Measurements from ENCODE around the gene MEOX2.

MEOX2 gene

DNA sequence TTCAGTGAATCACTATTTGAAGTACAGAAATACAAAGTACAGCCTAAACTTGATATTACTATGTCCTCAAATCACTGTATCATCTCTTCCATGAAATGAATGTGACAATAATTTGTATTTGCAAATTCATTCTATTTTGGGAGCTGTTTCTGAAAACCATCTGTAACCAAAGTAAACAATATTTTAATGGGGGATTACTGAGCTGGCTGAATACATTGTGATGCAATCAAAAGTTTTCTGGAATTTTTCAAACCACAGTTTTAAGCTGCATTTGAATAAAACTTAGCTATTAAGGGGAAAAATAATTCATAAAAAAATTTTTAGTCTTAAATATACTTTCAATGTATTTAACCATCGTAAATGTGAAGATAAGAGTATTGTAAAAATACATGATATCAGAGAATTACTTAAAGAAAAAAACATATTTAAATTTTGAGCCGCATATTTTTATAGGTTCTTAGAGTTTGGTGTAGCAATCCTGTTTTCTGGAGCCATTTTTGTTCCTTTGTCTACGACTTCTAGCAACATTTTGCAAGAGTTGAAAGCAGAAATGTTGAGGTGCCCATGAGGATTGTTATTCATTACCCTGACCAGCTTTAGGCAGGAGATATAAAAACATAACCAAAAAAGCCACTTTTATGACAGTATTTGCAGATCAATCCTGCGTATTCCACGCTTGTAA is 78.8 kb downstream of the MEOX2 start:
- no peak for DNase-seq

DNA sequence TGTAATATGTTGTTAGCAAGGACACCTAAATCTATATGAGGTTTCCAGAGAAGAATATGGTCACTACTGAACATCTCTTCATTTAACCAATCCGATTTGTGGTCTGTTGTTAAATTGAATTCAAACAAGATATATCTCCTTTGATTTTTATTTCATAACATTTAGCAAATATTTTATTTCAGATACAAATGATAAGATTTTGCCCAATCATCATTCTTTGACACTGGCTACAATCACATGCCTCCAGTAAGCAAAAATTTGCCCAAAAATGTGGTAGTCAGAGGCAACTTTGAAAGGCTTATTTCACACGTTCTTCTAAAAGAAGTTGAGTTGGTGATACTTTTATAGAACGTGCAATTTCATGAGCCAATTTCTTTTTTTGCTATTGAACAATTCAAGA is 79.9 kb downstream of the MEOX2 start:
- no peak for DNase-seq

DNA sequence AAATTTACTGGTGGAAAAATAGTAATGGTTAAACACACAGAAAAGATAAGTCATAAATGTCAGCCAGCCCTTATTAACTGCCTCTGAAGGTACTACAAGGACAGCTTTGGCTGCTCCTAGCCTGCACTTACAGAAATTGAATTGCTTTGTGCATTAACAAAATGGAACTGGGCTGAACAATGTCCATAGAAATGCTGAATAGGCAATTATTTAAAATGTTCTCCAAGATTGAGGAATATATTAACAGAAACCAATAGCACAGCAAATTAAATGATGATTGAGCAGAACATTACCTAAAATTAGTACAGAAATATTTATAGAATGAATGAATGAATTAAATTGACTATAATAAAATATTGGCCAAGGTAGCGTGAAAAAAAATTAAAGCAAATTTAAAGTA is 82.3 kb downstream of the MEOX2 start:
- DNase-seq, result no peak

DNA sequence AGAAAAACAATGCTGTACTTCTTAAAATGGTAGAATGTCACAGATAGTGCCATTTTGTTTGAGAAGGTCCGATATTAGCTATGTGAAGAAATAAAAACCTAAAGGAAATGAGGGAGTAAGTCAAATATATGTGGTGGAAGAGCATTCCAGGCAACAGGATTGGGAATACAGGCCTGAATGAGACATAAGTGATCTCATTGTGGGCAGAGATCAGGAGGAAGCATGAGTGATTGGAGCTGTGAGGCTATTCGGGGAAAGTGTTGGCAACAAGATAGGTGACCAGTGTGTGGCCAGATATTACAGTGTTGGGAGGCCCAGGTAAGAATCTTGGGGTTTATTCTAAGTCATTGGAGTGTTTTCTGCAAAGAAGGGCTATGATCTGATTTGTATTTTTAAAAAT is 83.4 kb downstream of the MEOX2 start:
- DNase-seq, result no peak

DNA sequence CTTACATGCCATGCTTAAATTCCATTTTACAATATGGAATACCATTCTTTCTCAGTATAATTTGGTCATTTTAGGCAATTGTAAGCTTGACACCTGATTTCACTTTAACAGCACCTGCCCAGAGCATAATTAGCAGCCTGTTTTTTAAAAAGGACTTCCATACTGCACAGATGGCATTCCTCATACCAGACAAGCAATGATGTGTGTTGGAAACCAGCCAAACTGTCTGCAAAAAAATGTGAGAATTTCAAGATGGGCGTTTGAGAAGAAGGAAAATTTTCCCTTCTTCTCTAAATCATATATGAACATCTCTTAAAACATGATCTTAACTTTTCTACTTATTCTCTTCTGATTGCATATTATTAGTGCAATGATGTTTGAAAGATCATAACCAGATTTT is 84.2 kb downstream of the MEOX2 start:
- no peak for DNase-seq

DNA sequence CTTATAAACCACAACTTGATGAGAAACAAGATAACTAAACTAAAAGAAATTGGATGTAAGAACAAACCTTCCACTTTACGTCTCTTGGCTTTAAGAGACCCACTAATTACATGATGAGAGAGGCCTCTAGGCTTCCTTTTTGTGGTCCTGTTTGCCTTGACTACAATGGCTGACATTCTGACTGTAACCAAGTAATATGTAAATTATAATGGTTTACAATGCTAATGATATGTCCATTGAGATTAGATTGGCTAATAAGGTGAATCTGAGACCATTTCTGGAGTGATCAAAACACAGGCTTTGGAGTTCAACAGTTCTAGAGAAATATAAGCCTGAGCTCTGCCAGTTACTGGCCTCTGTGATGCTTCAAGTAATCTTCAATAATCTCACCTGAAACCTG is 85.3 kb downstream of the MEOX2 start:
- DNase-seq, result no peak

DNA sequence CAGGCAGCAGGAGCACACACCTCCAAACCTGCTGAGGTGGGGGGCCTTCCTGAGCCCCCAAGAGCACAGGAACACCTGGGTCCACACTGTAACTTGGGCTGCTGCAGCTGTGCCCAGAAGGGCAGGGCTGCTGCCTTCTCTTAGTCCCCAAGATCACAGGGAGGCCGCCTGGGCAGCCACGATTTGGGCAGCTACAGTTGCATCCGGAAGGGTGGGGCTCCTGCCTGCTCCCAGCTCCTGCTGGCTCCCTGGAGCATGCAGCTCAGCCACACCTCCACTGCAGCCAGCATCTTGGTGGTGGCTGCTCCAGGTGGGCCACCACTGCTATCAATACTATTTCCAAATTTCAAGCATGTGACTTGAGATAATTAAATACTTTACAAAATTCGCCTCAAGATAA is 86.2 kb downstream of the MEOX2 start:
- no peak for DNase-seq

DNA sequence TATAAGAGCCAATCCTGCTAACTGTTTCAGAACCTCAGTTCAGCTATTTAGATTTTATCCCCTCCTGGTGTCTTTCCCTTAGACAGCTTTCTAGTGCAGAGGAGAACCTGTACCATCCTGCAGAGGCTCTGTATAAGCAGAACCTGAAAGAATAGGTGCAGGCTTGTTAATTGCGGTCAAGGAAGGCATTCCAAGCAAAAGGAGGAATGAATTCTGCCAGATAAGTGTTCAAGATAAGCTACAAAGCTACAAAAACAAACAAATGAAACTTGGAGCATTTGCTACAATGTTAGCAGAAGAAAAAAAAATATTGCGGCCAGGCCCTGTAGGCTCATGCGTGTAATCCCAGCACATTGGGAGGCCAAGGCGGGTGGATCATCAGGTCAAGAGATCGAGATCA is 92.0 kb downstream of the MEOX2 start:
- DNase-seq, result no peak

DNA sequence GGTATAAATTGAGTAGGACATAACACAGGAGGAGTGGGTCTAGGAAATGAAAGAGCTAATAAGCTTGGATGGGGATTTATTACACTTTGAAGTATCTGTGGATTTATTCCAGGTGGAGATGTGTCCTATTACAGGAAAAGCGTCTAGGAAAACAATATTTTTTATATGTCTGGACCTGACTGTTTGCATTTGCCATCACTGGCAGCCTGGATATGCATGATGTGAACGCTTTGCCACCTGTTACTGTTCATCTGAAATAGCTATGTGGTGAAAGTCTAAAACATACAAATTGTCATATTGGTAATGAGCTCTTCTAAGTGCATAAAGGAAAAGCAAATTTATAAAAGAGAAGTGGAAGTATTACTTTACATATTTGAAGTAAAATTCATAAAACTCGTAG is 93.1 kb downstream of the MEOX2 start:
- no peak for DNase-seq

DNA sequence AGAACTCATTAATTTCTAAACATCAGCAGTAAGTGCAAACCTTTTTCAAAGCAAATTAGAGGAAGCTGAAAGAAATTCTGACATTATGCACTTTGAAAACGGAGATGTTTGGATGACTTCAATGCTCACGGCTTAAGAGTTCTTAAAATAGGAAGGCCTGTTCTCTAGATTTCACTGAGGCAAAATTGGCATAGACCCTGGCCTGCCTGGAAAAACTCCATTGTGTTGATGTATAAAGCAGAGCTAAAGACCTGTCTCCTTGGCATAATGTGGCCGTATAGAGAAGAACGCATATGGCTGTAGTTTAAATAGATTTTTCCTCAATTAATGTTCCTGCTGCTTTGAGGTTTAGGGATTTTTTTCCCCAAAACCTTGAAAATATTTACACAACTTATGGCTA is 100.2 kb downstream of the MEOX2 start:
- DNase-seq, result no peak

DNA sequence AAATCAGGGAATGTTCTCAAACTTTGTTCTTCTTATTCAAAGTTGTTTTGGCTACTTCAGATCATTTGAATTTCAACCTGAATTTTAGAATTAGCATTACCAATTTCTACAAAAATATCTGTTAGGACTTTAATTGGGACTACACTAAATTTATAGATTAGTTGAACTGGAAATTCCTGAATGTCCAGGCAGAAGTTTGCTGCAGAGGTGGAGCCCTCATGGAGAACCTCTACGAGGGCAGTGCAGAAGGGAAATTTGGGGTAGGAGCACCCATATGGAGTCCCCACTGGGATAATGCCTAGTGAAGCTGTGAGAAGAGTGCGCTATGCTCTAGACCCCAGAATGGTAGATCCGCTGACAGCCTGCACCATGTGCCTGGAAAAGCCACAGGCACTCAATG is 101.9 kb downstream of the MEOX2 start:
- DNase-seq, result no peak

DNA sequence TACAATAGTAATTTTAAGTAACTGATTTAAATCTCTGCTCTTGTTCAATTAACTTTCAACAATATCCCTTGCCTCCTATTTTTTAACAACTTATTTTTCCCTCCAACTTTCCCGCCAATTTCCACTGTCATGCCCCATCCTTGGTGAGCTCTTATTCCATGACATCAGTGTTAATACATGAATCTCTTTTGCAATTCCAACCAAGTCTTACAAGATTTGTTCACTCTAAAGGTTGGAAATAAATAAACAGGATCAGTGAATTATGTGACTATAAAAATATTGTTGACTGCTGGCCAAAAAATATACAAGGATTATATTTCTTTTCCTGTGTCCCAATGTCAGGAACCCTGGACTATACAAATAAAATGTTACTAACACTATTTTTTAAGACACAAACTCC is 103.7 kb downstream of the MEOX2 start:
- no peak for DNase-seq

DNA sequence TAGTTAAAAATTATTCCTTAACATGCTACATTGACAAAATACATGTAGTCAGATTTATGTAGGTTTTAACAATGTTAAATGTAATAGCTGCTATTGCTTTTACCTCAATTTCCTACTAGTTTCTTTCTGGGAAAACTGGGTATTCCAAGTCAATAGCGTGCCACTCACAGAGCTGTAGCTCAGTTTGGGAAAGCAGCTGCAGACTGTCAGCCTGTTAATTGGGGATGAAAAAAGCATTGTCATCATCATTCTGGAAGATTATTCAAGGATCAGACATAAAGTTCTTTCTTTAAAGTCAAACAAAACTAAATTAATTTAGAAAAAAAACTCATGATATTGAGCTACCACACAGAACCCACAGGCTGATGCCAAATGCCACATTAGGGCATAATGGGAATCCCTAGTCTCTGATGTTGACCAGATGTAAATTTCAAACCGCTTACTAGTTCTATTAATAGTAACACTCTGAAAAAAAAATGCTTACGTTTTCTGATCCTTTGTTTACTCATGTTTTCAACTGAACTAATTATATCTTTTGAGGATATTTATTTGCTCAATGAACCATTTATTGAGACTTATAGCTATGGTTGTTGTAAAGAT is 105.0 kb downstream of the MEOX2 start:
- no peak for DNase-seq

DNA sequence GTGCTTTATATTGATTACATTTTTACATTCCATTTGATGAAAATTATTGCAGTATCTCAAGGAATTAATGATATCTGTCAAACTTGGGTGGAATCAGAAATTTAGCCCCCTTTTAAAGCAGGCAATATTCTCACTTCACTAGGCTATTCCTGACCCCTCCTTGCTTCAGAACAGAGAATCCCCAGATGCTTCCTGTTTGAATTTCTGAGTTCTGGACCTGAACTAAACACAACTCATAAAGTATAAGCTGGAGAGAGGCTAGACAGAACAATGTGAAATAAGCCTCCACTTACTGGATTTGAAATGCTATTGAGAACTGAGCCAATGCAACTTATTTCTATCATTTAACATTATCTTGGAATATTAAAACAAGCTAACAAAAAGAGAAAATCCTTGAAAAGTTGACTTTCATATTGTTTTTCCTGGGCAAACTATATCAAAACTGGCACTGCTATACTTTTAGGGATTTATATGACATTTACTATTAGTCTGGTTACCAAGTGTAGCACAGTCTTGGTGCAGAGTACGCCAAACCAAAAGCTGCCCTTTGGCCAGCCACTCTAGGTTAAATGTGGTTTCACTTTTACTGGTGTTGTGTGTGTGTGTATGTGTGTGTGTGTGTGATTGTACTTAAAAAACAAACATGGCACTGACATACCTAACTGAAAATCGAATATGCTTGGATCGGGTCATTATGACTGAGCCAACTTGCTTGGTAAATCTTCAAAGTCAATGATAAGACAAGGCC is 105.7 kb downstream of the MEOX2 start:
- DNase-seq, result no peak

DNA sequence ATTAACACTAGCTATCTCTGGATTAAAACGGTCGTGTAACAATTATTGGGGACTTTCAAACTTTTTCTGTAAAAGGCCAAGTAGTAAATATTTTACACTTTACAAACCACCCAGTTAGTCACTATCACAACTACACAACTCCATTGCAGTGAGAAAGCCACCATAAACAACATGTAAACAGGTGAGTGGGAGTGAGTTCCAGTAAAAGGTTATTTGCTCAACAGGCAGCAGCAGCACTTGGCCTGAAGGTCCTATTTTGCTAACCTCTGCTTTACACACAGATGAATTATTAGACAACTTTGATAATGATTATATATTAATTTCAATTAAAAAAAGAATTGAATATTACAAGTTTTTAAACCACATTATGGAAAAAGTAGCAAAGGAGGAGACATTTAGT is 108.9 kb downstream of the MEOX2 start:
- no peak for DNase-seq

DNA sequence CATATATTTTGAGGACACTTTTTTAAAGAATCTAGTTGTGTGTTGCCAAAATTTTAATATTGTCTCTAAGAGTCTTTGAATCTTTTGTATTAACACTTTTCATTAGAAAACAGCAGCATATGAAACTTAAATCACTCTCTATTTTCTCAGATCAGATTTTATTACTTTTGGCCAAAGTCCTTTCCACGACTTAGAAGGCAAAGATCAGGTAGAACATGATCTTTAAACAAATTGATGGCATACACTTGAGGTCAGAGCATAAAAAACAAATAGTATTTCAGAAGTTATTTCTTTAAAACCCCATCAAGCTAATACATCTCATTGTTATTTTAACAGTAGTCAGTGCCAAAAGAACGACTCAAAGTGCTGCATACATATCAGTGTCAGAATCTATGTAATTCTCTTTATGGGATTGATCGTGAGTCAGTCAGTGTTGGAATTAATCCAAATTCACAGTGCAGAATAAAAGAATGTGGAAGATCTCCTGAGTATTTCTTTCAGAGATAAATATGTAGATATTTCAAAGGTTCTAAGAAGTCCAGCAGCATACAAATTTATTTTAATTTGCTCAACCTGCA is 115.1 kb downstream of the MEOX2 start:
- DNase-seq, result no peak

DNA sequence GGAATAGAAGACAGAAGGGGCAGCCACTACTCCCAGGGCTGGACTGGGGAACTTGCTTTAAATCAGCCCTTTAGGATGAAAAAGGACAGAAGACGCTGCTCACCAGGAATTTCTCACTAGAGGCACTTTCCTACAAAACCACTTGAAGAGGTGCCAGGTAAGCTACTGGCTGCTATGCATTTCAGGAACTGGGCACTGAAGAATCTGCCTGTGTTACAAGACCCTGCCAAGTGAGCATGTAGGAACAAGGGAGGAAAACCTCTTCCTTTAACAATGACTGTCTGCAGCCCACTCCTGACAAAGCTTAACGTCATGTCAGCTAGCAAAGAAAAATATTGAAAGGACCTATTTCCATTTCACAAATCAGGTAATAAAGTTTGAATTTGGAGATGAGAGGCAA is 118.8 kb downstream of the MEOX2 start:
- no peak for DNase-seq

DNA sequence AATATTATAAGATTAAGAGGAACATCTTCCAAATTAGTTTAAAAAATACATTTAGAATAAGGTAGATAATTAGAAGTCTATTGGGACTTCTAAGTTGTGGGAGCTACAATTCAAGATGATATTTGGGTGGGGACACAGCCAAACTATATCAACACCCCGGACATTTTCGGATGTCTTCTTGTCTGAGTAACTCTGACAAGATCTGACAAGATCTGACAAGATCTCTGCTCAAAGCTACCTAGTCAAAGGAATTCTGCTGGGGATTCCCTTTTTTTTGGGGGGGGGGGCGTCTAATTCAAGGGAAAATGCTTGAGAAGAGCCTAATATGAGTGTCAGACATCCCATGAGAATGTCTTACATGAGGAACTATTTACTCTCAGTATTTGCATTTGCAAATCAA is 119.4 kb downstream of the MEOX2 start:
- no peak for DNase-seq

DNA sequence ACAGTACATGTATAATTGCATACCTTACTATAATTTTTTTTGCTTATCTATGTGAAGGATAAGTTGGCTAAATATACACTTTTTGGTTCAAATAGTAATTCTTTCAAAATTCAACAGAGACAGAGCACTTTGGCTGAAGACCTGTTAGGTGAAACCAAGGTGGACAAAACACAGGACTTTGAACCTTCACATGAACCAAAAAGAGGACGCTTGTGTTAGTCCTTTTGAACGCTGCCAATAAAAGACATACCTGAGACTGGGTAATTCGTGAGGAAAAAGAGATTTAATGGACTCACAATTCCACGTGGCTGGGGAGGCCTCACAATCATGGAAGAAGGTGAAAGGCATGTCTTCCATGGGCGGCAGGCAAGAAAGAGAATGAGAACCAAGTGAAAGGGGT is 120.0 kb downstream of the MEOX2 start:
- DNase-seq, result no peak

DNA sequence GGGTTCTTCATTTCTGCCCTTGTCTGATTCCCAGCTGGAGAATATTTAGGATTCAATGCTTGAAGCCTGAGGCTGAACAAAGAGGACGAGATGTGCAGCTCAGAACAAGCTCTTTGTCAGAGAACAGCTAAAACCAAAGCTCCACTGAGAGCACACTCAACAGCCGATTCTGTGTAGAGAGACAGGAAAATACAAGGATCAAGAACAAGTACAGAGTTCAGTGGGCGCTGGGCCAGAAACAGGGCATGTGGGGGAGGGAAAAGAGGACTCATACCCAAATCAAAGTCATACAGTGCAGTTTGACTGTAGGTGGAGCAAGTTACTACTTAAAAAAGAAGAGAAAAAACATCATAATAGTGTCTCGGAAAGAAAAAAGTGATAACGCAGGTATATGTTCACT is 124.6 kb downstream of the MEOX2 start, which contains the start of gene AGMO:
TSS of gene AGMO (minus strand) at position 181 of the 400 bp plus-strand sequence.
- DNase-seq, result no peak

Data from islet precursor cell (in vitro differentiated cells).